ENCODE results near the gene EXD1.

DNA sequence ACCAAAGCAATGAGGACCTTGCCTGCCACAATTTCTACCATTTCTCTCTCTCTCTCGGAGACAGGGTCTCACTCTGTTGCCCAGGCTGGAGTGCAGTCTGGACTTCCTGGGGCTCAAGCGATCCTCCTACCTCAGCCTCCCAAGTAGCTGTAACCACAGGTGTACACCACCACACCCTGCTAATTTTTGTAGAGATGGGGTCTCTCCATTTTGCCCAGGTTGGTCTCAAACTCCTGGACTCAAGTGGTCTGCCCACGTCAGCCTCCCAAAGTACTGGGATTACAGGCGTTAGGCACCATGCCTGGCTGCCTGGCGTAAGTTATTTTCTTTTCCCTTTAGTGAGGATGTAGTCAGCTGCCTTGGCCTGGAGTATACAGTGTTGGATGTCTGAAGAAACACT is 76.8 kb downstream of the EXD1 start:
- TF ChIP-seq, protein P1, sequence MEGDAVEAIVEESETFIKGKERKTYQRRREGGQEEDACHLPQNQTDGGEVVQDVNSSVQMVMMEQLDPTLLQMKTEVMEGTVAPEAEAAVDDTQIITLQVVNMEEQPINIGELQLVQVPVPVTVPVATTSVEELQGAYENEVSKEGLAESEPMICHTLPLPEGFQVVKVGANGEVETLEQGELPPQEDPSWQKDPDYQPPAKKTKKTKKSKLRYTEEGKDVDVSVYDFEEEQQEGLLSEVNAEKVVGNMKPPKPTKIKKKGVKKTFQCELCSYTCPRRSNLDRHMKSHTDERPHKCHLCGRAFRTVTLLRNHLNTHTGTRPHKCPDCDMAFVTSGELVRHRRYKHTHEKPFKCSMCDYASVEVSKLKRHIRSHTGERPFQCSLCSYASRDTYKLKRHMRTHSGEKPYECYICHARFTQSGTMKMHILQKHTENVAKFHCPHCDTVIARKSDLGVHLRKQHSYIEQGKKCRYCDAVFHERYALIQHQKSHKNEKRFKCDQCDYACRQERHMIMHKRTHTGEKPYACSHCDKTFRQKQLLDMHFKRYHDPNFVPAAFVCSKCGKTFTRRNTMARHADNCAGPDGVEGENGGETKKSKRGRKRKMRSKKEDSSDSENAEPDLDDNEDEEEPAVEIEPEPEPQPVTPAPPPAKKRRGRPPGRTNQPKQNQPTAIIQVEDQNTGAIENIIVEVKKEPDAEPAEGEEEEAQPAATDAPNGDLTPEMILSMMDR (IDR thresholded peaks at IDR 0.05) = no peak
- TF ChIP-seq POLR2A (IDR thresholded peaks at IDR 0.05) = no peak
- no peak for TF ChIP-seq POLR2AphosphoS5 (IDR thresholded peaks at IDR 0.05)

Measured in breast epithelium (tissue), 3 donors.